LNCAP (cell line): ENCODE results near the gene SPEF1.
A peak's percentile ranks its signal among the peaks of the same experiment; 100 is the strongest.

Experiments used
- CTCF ChIP-seq: fragments of 450-650 bp; IDR thresholded peaks from 2 replicates; pipeline ENCODE4 v1.5.1; 2017; ENCODE audit warnings: mild to moderate bottlenecking

SPEF1 gene

GRCh38 chr20:3788685-3789155 is 7.5 kb upstream of the SPEF1 start:
- TF ChIP-seq CTCF: no peak

- no peak for TF ChIP-seq CTCF
These were observed 6.2 kb upstream of the SPEF1 start for GRCh38 chr20:3787324-3788014.

GRCh38 chr20:3786665-3787323 is 5.5 kb upstream of the SPEF1 start, which contains the start of gene CENPB:
Gene CENPB (minus strand): TSS chr20:3786740. CDS start chr20:3786483, 257 bp downstream.
- peak; percentile 91 for TF ChIP-seq CTCF

GRCh38 chr20:3786126-3786484 is 4.9 kb upstream of the SPEF1 start:
- no peak for TF ChIP-seq CTCF

GRCh38 chr20:3785240-3786125 is 4.2 kb upstream of the SPEF1 start:
- TF ChIP-seq CTCF: no peak

- TF ChIP-seq CTCF: no peak
These were observed 3.6 kb upstream of the SPEF1 start for GRCh38 chr20:3784863-3785239.

- no peak for TF ChIP-seq CTCF
These were observed 3.1 kb upstream of the SPEF1 start for GRCh38 chr20:3784216-3784853.
